Neutrophil (primary cell): ENCODE data around the gene OR5B17.
"Not testable (repeated sequence)": the region's sequence is repeated elsewhere in the genome, so short reads cannot be mapped to it uniquely, and the experiment has no call there.

ENCODE experiments used
- H3K27ac ChIP-seq: fragments of 200-600 bp; sonication (generic); 2 replicates; pipeline ENCODE4 v1.5.1; 2016; ENCODE audit warnings: mild to moderate bottlenecking, moderate library complexity
- H3K27me3 ChIP-seq: fragments of 200-600 bp; sonication (generic); 2 replicates; pipeline ENCODE4 v1.6.0; 2016; ENCODE audit warnings: mild to moderate bottlenecking
- H3K36me3 ChIP-seq: fragments of 200-600 bp; sonication (generic); 2 replicates; pipeline ENCODE4 v1.5.1; 2017
- H3K4me1 ChIP-seq, 2 experiments: fragments of 200-600 bp in 1 of 2; sonication (generic) in 1 of 2; 1 replicate in 1 of 2; 2 replicates in 1 of 2; pipeline versions ENCODE4 v1.5.1 to v1.6.1; 2013 to 2016; ENCODE audit warnings: low read depth in 1 of 2, low read length in 1 of 2, mild to moderate bottlenecking in 1 of 2, moderate library complexity in 1 of 2; ENCODE audit not compliant: control insufficient read depth in 1 of 2, insufficient read depth in 1 of 2
- H3K4me3 ChIP-seq, 2 experiments: fragments of 200-600 bp in 1 of 2; sonication (generic) in 1 of 2; 1 replicate in 1 of 2; 2 replicates in 1 of 2; pipeline ENCODE4 v1.5.1; 2013 to 2016; ENCODE audit warnings: low read depth in 1 of 2, low read length in 1 of 2, mild to moderate bottlenecking in 1 of 2, moderate library complexity in 1 of 2
- H3K9me3 ChIP-seq: fragments of 200-600 bp; sonication (generic); 2 replicates; pipeline ENCODE4 v1.5.1; 2016
- TF ChIP-seq, protein P1 (sequence below): fragments of 200-600 bp; sonication (generic); IDR thresholded peaks from 2 replicates; pipeline ENCODE4 v1.5.1; 2016; ENCODE audit warnings: antibody characterized with exemption

The OR5B17 gene

GRCh38 chr11:58358969-58359368 lies at the start of gene OR5B17:
Gene OR5B17, minus strand, starts transcription at chr11:58359069. Its CDS starts 0 bp downstream, at chr11:58359069.
- H3K27me3 ChIP-seq: no peaks in the 10 kb centered on the region
- H3K9me3 ChIP-seq: no peaks in the 10 kb centered on the region
- no peak within 1 kb of the TSS for H3K4me3 ChIP-seq
- no peaks in the 10 kb centered on the region for H3K36me3 ChIP-seq
- H3K4me1 ChIP-seq: no peaks in the 10 kb centered on the region
- no peak within 1 kb of the TSS for H3K27ac ChIP-seq
- TF ChIP-seq, protein P1, sequence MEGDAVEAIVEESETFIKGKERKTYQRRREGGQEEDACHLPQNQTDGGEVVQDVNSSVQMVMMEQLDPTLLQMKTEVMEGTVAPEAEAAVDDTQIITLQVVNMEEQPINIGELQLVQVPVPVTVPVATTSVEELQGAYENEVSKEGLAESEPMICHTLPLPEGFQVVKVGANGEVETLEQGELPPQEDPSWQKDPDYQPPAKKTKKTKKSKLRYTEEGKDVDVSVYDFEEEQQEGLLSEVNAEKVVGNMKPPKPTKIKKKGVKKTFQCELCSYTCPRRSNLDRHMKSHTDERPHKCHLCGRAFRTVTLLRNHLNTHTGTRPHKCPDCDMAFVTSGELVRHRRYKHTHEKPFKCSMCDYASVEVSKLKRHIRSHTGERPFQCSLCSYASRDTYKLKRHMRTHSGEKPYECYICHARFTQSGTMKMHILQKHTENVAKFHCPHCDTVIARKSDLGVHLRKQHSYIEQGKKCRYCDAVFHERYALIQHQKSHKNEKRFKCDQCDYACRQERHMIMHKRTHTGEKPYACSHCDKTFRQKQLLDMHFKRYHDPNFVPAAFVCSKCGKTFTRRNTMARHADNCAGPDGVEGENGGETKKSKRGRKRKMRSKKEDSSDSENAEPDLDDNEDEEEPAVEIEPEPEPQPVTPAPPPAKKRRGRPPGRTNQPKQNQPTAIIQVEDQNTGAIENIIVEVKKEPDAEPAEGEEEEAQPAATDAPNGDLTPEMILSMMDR: no peak

GRCh38 chr11:58406774-58407173 lies 47.9 kb upstream of the OR5B17 start, which contains the start of gene OR5B3:
Gene OR5B3, minus strand, starts transcription at chr11:58406874. Its CDS starts 3,465 bp downstream, at chr11:58403409.
- H3K27ac ChIP-seq: no peak within 1 kb of the TSS
- H3K4me3 ChIP-seq: no peak within 1 kb of the TSS
- TF ChIP-seq, protein P1: no peak
- H3K4me1 ChIP-seq: no peaks in the 10 kb centered on the region
- H3K27me3 ChIP-seq: no peaks in the 10 kb centered on the region
- H3K9me3 ChIP-seq: no peaks in the 10 kb centered on the region
- H3K36me3 ChIP-seq: no peaks in the 10 kb centered on the region

- not testable (repeated sequence) for H3K4me3 ChIP-seq, H3K36me3 ChIP-seq, H3K27me3 ChIP-seq, H3K4me1 ChIP-seq, H3K9me3 ChIP-seq, H3K27ac ChIP-seq
Measured at GRCh38 chr11:58399622-58400021, 40.8 kb upstream of the OR5B17 start.

DNA sequence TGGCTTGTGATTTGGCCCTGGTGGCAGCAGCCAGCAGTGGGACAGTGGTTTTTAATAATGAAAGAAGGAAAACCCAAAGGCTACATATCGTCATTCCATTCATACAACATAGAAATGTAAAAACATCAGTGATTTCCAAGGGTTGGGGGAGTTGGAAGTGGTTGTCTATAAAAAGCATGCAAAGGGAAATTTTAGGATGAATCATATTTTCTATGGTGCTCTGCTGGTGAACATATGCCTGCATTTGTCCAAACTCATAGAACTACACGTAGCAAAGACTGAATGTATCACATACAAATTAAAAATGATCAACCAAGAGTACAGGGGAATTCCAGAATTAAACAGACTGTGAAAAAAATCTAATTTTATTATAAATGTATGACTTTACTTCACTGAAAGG lies 36.7 kb upstream of the OR5B17 start:
- H3K4me3 ChIP-seq: no peak overlapping the region
- no peaks in the 10 kb centered on the region for H3K4me1 ChIP-seq
- no peaks in the 10 kb centered on the region for H3K36me3 ChIP-seq
- no peaks in the 10 kb centered on the region for H3K9me3 ChIP-seq
- TF ChIP-seq, protein P1: no peak
- no peak overlapping the region for H3K27ac ChIP-seq
- no peaks in the 10 kb centered on the region for H3K27me3 ChIP-seq

GRCh38 chr11:58394195-58394594 lies 35.3 kb upstream of the OR5B17 start:
- H3K4me3 ChIP-seq: no peak overlapping the region
- no peak overlapping the region for H3K27ac ChIP-seq
- no peaks in the 10 kb centered on the region for H3K4me1 ChIP-seq
- no peaks in the 10 kb centered on the region for H3K9me3 ChIP-seq
- H3K27me3 ChIP-seq: no peaks in the 10 kb centered on the region
- no peaks in the 10 kb centered on the region for H3K36me3 ChIP-seq
- TF ChIP-seq, protein P1: no peak

DNA sequence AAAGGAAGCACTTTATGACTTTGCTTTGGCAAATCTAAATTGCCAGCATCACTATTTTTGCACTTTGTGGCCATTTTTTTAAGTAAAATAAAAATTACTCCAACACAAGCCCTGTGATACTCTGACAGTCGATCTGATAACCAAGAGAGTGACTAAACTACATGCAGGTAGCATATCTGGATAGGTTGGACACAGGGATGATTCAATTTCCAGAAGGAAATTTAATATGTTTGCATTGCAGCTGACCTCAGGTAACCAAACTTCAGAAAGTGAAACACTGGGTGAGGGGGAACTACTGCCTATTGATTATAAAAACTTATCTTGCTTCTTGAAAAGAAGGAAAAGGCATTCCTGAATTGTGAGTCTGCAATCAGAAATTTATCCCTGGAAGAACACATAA lies 33.9 kb upstream of the OR5B17 start:
- no peaks in the 10 kb centered on the region for H3K27me3 ChIP-seq
- TF ChIP-seq, protein P1: no peak
- H3K4me1 ChIP-seq: no peaks in the 10 kb centered on the region
- H3K4me3 ChIP-seq: no peak overlapping the region
- no peaks in the 10 kb centered on the region for H3K36me3 ChIP-seq
- H3K27ac ChIP-seq: no peak overlapping the region
- H3K9me3 ChIP-seq: no peaks in the 10 kb centered on the region
